ENCODE data around the gene CCT3.

- TF ChIP-seq CTCF (IDR thresholded peaks at IDR 0.05; ENCODE audit: low read length): no peak
- TF ChIP-seq EZH2 (optimal IDR thresholded peaks at IDR 0.05; ENCODE audit: low read depth, low read length): no peak
- TF ChIP-seq EZH2phosphoT487 (IDR thresholded peaks at IDR 0.05; ENCODE audit: low read length): no peak
Measured at GRCh38 chr1:156365754-156366153, 27.7 kb upstream of the CCT3 start.

Measured in MM.1S (cell line).